Measurements from ENCODE around the gene LPP. TPM values are rescaled to one million over a fixed set of nuclear protein-coding genes. Genes with fewer than 3 reads are reported as not detected.

Gene LPP
- total and polyA plus RNA-seq, 2 of the 13 experiments (the other 11 are each of a cell fraction or from before 2014, with no cell fraction given), result 19.2 to 29.9 TPM

GRCh38 chr3:188296761-188297612, 143.0 kb downstream of the LPP start (continued):
- TF ChIP-seq ZNF142 (CRISPR knock-in tag; IDR thresholded peaks at IDR 0.05), result 0 out of 2 replicates have a peak, but pooled peaks have one; percentile 46
- no peak for TF ChIP-seq CBX1 (IDR thresholded peaks at IDR 0.05; ENCODE audit: low read depth)
- TF ChIP-seq PAXIP1 (CRISPR knock-in tag; conservative IDR thresholded peaks at IDR 0.05), result peak; percentile 97
- peak; percentile 94 for TF ChIP-seq STAT6 (CRISPR knock-in tag; IDR thresholded peaks at IDR 0.05; ENCODE audit: borderline replicate concordance)
- peak; percentile 89 for TF ChIP-seq CBFB (CRISPR knock-in tag; IDR thresholded peaks at IDR 0.05)
- peak; percentile 35 for TF ChIP-seq ZNF18 (CRISPR knock-in tag; IDR thresholded peaks at IDR 0.05; ENCODE audit: insufficient replicate concordance)
- peak; percentile 100 for TF ChIP-seq GATAD2A (CRISPR knock-in tag; IDR thresholded peaks at IDR 0.05)
- no peak for TF ChIP-seq ZNF7 (CRISPR knock-in tag; IDR thresholded peaks at IDR 0.05)
- TF ChIP-seq MAX (IDR thresholded peaks at IDR 0.05), result peak; percentile 68
- no peak for TF ChIP-seq ZNF780A (CRISPR knock-in tag; IDR thresholded peaks at IDR 0.05)
